ENCODE results near the gene GLYATL3.

Gene GLYATL3

DNA sequence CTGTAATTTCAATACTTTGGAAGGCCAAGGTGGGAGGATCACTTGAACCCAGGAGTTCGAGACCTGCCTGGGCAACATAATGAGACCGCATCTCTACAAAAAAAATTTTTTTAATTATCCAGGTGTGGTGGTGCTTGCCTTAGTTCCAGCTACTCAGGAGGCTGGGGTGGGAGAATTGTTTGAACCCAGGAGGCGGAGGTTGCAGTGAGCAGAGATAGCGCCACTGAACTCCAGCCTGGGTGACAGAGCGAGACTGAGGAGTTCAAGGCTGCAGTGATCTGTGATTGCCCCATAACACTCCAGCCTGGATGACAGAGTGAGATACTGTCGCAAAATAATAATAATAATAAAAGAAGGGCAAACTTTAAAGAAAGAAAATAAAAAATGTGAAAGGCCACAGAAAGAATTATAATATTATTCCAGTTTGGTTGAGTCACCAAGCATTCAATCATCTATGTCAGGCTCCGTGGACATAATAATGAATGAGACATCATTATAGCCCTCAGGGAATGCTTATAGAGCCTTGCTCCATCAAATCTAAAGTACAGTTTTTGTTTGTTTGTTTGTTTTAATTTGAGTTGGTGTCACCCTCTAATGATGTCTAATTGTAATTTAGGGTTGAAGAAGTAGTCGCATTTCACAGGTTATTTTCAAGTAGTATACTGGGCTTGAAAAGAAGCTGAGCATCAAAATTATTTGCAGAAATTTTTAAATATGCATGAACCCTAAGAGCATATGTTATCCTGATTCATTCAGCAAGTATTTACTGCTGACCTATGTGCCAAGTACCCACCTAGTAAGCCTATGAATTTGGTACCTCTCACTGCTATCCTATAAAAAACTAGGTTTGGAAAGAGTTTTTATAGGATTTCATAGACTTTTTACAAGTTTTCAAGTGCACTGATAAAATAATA is 15.1 kb downstream of the GLYATL3 start:
- no peak for DNase-seq (ENCODE audit: low read depth)

DNA sequence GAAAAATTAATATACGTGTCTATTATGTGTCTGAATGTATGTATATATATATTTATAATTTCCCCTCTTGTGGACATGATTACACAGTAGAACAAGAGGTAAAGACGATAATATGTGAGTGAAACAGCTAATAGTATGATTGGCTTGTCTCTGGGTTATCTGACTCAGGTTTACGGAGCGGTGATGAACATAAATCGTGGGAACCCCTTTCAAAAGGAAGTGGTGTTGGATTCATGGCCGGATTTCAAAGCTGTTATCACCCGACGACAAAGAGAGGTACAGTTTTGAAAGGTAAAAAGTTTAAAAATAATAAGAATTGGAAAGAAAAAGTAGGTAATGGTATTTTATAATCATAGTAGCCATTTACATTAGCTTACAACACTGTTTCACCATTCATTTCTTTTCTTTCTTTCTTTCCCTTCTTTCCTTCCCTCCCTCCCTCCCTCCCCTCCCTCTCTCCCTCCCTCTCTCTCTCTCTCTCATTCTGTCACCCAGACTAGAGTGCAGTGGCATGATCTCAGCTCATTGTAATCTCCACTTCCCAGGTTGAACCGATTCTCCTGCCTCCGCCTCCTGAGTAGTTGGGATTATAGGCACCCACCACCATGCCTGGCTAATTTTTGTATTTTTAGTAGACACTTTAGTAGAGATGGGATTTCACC is 15.9 kb downstream of the GLYATL3 start:
- DNase-seq (ENCODE audit: low read depth) = no peak

DNA sequence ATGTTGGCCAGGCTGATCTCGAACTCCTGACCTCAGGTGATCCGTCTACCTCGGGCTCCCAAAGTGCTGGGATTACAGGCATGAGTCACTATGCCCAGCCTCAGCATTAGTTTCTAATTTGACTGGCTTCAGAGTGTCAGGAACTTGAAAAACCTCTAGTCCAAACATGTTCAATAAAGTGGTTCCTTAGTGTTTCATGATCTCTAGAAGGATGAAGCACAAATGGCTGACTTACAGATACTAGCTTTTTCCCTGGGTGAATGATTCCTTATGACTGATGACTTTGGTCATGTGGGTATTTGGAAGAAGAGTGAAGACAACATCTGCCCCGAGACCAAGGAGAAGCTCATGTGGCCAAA is 16.4 kb downstream of the GLYATL3 start:
- no peak for DNase-seq (ENCODE audit: low read depth)

DNA sequence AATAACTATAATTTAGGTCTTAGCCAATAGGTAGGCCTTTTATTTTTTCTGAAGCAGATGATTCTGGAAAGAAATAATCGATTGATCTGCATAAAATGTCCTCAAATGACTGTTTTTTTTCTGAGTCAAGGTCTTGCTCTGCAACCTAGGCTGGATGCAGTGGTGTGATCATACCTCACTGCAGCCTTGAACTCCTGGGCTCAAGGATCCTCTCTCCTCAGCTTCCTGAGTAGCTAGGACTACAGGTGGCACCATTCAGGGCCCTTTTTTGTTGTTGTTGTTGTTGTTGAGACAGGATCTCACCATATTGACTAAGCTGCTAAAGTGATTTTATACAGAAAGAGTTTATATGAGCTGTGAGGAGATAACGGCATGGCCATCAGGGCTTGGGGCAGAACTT is 18.2 kb downstream of the GLYATL3 start:
- no peak for DNase-seq (ENCODE audit: low read depth)

DNA sequence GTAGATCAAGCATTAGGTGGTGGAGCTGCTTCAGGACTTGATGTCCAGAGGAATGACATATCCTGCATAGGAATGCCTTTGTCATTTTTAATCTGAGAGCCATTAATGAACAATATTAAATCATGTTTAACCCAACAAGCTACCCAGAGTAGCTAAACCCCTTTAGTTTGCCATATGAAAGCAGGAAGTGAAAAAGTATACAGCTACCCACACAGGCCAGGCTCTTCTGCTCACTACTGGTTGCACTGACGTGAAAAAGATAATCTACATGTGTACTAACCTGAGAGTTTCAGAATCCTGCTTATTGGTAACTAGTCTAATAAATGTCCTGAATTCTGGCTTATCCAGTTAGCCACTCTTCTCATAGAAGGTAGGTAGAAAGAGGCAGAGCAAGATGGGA is 19.9 kb downstream of the GLYATL3 start:
- DNase-seq (ENCODE audit: low read depth) = no peak

DNA sequence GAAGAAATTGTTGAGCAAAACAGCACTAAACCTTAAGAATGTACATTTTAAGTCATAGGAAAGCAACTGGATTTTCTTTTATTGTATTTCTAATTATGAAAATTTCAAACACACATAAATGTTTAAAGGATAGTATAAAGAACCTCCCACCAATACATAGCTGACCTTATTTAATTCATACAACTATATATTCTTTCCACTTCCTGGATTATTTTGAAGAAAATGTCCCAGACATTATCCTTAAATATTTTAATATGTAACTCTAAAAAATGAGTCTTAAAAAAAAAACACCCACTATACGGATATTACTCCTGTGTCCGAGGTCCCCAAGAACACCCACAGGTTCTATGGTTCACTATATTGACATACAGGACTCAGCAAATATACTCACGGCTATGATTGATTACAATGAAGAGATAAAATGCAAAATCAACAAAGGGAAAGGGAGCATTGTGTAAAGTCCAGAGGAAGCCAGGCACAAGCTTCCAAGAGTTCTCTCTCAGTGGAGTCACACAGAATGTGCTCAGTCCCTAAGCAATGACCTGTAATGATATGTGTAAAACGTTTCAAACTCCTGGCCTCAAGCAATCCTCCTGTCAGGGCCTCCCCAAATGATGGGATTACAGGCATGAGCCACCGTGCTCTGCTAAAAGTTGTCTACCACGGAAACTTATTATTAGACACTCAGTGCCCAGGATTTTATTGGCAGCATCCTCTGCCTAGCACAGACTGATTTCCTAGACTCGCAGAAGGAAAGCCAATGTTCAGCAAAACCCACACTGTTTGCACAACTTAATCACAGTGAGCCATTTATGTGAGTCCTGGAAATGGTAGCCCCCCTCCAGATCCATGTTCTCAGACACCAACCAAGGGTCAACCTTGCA is 23.2 kb downstream of the GLYATL3 start:
- DNase-seq (ENCODE audit: low read depth) = no peak

DNA sequence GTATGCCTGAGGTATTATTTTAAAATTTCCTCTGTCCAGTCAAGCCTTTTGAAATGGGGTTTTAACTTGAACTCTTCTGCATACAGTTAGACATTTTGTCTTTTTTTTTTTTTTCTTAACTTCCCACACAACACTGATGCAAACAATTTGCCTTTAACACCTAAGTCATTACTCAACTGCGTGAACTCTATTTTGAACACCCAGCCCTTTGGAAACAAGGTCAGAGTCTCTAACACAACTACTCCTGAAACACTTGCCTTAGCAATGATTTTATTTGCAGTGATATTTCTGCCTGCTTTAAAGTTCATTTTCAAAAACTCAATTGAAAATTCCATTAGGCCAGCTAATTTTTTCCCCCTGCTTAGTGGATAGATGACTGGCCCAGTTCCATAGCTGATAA is 24.2 kb downstream of the GLYATL3 start:
- DNase-seq (ENCODE audit: low read depth) = no peak

DNA sequence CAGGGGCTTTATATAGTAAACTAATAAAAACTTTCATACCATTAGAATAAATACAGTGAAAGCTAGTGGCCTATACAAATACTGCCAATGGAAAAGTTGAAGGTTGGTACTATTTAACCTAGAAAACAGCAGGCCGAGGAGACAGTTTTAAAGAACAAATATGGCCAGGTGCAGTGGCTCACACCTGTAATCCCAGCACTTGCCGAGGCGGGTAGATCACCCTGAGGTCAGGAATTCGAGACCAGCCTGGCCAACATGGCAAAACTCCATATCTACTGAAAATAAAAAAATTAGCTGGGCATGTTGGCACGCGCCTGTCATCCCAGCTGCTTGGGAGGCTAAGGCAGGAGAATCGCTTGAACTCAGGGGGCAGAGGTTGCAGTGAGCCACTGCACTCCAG is 24.8 kb downstream of the GLYATL3 start:
- DNase-seq (ENCODE audit: low read depth) = no peak

DNA sequence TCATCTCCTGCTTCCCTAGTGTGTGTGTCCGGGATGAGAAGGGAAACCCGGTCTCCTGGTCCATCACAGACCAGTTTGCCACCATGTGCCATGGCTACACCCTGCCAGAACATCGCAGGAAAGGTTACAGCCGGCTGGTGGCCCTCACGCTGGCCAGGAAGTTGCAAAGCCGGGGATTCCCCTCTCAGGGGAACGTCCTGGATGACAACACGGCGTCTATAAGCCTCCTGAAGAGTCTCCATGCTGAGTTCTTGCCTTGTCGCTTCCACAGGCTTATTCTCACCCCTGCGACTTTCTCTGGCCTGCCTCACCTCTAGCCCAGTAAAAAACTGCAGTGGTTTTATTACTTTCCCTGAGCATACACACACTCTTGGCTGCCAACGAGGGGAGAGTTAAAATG is 26.9 kb downstream of the GLYATL3 start:
- no peak for DNase-seq (ENCODE audit: low read depth)

DNA sequence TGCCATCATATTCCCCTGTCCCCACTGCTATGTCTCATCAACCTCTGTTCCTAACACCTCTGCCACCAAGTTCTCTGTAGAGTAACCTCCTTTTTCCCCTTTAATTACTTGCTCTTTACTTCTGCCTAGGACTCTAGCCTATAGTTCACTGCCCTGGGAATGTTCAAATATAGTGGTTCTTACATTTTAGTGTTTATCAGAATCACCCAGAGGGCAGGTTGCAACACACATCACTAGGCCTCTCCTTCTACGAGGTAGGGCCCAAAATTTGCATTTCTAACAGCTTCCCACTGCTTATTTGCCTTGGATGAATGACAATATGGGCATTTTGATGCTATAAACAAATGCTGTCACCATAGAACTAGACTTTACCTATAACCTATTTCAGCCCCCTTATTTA is 27.6 kb downstream of the GLYATL3 start:
- no peak for DNase-seq (ENCODE audit: low read depth)

DNA sequence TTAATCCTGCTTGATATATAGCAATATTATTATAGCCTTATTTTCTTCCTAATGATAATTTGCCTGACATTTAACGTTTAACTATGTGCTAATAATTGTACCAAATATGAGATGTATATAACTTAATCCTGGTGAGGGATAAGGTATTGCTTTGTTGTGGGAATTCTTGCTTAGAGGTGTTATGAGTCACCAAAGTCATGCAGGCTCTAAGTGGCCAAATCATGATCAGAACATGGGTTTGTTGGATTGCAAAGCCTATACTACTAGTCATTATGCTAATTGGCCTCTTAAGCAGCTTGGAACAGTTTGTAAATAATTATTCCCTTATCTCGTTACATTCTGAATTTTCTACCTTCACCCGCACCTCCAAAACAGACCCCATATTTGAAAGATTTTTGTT is 28.8 kb downstream of the GLYATL3 start:
- DNase-seq (ENCODE audit: low read depth) = no peak

DNA sequence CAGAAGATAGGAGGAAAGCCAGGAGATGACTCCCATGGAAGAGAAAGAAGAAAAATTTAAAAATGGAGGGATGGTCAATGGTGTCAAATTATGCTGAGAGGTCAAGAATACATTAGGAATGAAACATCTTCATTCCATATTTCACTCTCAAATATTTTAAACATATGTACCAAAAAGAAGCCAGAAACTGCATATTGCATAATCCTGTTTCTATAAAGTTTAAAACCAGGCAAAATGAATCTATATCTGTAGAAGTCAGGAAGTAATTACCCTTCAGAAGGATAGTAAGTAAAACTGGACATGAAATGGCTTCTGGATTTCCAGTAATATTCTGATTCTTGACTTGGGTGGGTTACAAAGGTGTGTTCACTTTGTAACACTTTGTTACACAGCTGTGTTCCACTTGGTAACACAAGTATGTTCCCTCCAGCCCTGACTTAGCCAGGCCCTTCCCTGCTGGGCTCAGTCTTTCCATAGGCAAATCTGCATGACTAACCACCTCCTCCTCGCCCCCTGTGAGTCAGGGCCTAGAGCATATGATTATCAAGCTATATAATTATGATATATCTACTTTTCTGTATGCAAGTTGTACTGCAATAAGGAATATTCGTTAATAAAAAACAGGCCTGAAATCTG is 30.5 kb downstream of the GLYATL3 start:
- no peak for DNase-seq (ENCODE audit: low read depth)

DNA sequence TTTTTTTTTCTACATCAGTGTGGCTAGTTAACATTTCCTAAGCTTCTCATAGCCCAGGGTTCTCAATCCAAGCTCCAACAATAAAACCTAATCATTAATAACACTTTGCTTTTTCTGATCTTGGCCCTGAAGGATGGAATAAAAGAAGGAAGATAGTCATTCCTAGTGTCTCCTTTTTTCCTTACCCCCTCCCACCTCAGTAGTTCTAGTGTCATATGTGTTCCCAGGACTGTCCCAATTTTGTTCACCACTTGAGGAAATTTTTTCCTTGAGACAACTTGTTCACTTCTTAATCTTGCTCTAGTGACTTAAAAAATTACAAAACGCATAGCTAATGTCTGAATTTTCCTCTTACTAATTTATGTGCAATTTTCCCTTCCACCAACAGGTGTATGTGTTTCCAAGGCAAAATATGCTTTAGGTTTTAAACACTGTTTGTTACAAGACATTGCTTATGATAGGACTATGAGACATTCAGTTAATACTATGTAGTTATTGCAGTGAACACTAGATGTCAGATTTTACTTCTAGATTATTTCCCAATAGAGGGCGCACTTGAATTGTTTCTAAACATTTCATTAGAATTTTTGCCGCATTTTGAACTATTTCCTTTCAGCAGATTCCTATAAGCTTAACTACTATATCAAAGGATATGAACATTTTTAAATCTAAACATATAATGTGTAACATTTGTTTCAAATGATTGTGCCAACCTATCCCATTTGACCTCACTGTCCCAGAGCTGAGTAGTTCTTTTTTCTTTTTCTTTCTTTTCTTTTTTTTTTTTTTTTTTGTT is 32.2 kb downstream of the GLYATL3 start:
- no peak for DNase-seq (ENCODE audit: low read depth)

DNA sequence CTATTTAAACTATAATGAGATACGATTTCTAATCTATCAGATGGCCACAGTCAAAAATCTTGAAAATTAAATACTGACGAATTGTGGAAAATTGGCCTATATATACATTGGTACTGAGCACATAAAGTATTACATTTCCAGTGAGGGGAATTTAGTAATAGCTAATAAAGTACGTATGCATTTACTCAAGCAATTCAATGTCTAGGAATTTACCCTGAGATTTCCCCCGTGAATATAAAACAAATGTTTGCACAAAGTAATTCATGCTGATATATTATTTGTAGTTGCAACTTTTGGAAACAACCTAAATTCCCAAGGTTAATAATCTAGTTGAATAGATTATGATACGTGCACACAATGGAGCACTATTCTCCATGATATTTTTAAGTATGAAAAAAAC is 36.1 kb downstream of the GLYATL3 start:
- DNase-seq (ENCODE audit: low read depth) = no peak

DNA sequence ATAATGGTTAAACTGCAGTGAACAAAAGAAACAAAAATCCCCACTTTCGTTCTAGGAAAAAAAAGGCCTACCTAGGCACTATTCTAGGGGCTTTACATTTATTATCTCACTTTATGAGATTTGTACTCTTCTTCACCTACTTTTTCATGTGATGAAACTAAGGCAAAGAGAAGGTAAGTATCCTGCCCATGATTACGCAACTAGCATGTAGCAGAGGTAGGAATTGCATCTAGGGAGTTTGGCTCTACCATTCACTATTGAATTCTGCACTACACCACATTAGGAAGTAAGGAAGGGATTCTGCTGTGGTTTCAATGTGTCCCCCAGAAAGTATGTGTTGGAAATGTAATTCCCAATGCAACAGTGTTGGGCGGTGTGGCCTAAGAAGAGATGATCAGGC is 39.4 kb downstream of the GLYATL3 start:
- DNase-seq (ENCODE audit: low read depth) = no peak

DNA sequence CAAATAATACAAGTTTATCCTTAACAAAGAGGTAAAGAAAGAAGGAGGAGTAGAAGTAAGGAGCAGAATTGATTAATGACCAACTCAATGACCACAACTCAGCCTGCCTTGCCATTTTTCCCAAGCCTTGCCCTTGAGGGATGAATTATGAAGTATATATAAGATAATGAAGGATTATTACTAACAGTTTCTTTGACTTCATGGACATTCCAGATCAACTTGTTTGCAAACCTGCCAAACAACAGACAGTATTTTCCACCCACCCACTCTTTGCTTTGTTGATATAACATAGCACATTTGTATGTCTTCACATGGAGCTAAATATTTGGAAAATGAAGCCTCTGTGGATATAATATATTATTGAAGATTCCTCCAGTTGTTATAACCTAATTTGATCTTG is 40.9 kb downstream of the GLYATL3 start:
- DNase-seq (ENCODE audit: low read depth) = no peak

DNA sequence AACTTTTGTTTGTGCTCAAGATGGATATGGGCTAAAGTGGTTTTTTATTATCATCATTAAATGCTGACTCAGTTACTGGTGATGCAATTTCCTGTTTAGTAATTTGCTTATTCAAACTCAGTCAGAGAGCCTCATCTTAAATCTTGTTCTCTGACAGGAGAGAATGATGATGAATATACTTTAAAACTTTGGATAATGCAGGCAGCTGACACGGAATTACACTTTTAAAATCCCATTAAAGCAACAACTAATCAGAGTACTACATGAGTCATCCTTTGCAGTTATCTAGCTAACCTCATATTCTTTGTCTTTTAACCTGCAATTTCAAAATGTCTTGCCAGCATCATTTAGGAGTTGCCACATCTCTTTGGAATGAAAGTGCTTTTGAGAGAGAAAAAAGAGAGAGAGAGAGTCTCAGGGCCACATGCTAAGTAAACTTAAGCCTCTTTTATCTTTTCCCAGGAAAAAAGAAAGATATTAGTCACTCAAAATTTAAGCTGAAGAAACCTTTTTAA is 41.5 kb downstream of the GLYATL3 start:
- DNase-seq (ENCODE audit: low read depth) = no peak

DNA sequence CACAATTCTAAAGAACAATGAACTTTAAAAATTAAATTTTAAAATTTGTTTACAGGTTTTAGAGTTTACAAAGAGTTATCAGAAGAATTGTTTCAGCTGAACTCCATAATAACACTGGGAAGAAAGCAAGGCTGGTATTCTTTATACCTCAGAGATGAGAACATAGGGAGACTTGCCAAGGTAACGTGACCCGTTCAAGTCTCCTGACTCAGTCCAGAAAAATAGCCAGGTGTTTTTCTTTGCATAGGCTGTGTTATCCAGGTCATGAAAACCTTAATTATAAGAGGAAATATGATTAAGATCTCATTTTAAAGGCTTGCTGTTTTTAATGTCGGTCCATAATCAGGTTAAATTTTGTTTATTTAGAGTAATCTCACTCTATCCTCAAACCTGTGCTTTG is 42.2 kb downstream of the GLYATL3 start:
- no peak for DNase-seq (ENCODE audit: low read depth)

DNA sequence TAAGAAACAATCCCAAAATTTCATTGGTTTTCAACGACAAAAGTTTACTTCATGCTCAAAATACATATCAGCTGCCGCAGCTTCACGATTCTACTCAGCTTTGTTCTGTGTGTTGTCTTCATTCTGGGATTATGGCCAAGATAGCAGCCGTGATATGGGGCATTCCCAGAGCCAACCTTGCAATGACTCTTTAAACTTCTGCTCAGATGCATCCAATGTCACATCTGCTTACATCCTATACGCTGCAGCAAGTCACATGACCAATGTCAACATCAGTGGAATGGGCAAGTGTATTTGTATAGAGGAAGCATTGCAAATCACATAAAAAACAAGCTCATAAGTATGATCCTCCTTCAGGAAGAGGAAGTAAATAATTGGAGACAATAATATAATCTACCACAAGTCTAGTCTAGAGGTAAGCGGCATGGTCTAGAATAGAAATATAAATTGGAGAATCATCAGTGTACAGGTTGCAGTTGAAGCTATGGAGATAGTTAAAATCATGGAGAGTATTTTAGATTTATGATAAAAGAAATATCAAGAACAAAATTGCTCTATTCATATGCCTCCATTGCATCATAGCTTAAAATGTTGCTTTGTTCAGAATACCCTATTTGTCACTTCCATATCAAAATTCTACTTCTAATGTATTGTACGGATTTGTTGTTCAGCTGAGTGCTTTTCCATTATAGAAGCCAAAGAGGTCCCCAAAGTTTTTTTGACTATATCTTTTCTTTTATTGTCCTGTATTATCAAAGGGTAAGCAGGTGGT is 43.5 kb downstream of the GLYATL3 start:
- no peak for DNase-seq (ENCODE audit: low read depth)

DNA sequence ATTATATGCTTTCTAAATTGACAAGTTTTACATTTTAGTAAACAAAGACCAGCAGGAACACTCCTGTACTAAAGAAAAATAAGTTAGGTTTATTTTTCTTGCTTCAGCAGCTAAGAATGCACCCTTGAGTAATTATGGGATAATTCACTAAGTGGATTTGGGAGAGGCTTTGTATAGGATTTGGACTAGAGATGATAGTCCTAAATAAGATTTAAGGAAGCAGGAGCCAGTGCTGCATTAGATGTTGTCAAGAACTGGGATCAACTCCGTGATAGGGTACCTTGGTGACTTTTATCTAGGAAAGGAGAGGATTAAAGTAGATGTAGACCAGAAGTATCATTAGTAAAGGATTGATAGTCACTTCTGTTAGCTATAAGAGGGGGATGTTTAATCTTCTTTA is 46.6 kb downstream of the GLYATL3 start:
- no peak for DNase-seq (ENCODE audit: low read depth)

Data from stimulated activated CD8-positive, alpha-beta memory T cell treated with anti-CD3 and anti-CD28 coated beads, Interleukin-4, amount 100 ng/mL, for 24 hours (primary cell).